Neural cell (in vitro differentiated cells): ENCODE results near the gene STMN3. TPM values are rescaled to one million over a fixed set of nuclear protein-coding genes. Genes with fewer than 3 reads are reported as not detected.

ENCODE experiments used
- H2AFZ ChIP-seq: fragments of 200-600, 300-800 bp; sonication (generic), shearing (Covaris generic); 2 replicates; pipeline ENCODE4 v1.6.0; 2014; ENCODE audit warnings: low read depth, mild to moderate bottlenecking, antibody characterized with exemption, low read length, moderate library complexity
- H3F3A ChIP-seq: fragments of 200-600 bp; shearing (Covaris generic); 2 replicates; pipeline ENCODE4 v1.6.1; 2016; ENCODE audit warnings: mild to moderate bottlenecking, moderate library complexity, mixed read lengths, antibody characterized with exemption, low read length; ENCODE audit not compliant: insufficient read depth, poor library complexity, severe bottlenecking
- H3K27ac ChIP-seq: fragments of 200-600, 300-800 bp; sonication (generic), shearing (Covaris generic); 2 replicates; pipeline ENCODE4 v1.5.1; 2014; ENCODE audit warnings: mild to moderate bottlenecking, low read length, moderate library complexity
- H3K27me3 ChIP-seq: fragments of 300-800, 200-600 bp; sonication (generic), shearing (Covaris generic); 2 replicates; pipeline ENCODE4 v1.6.0; 2014; ENCODE audit warnings: mild to moderate bottlenecking, low read depth, low read length, moderate library complexity; ENCODE audit not compliant: insufficient read depth
- H3K36me3 ChIP-seq: fragments of 300-800, 200-600 bp; sonication (generic), shearing (Covaris generic); 2 replicates; pipeline ENCODE4 v1.5.1; 2014; ENCODE audit warnings: mild to moderate bottlenecking, antibody characterized with exemption, low read length, moderate library complexity; ENCODE audit not compliant: insufficient read depth
- H3K4me2 ChIP-seq: fragments of 300-800, 200-600 bp; sonication (generic), shearing (Covaris generic); 2 replicates; pipeline ENCODE4 v1.6.0; 2014; ENCODE audit warnings: mild to moderate bottlenecking, low read length
- H3K4me3 ChIP-seq: fragments of 300-800, 200-600 bp; sonication (generic), shearing (Covaris generic); 2 replicates; pipeline ENCODE4 v1.5.1; 2014; ENCODE audit warnings: mild to moderate bottlenecking, low read length, moderate library complexity
- H3K79me2 ChIP-seq: fragments of 200-600 bp; shearing (Covaris generic); replicated peaks from 2 replicates; pipeline ENCODE4 v1.6.0; 2014; ENCODE audit warnings: mild to moderate bottlenecking, low read length, moderate library complexity; ENCODE audit not compliant: insufficient read depth
- H3K9ac ChIP-seq: fragments of 300-800, 200-600 bp; sonication (generic), shearing (Covaris generic); 2 replicates; pipeline ENCODE4 v1.6.1; 2016; ENCODE audit warnings: mild to moderate bottlenecking, low read length, mixed read lengths
- H3K9me2 ChIP-seq: fragments of 200-600 bp; shearing (Covaris generic); 2 replicates; pipeline ENCODE4 v1.6.1; 2016; ENCODE audit warnings: mild to moderate bottlenecking, low read length, mixed read lengths; ENCODE audit not compliant: insufficient read depth
- H3K9me3 ChIP-seq: fragments of 200-600, 300-800 bp; sonication (generic), shearing (Covaris generic); 2 replicates; pipeline ENCODE4 v1.6.1; 2016; ENCODE audit warnings: mild to moderate bottlenecking, mixed run types, low read length, moderate library complexity, mixed read lengths
- H4K20me1 ChIP-seq: fragments of 200-600 bp; shearing (Covaris generic); 2 replicates; pipeline ENCODE4 v1.6.1; 2016; ENCODE audit warnings: mild to moderate bottlenecking, mixed run types; ENCODE audit not compliant: insufficient read depth
- EP300 ChIP-seq: fragments of 450-650 bp; conservative IDR thresholded peaks from 2 replicates; pipeline ENCODE4 v1.6.1; 2014; ENCODE audit warnings: antibody characterized with exemption, mild to moderate bottlenecking, moderate library complexity; ENCODE audit not compliant: poor library complexity, severe bottlenecking
- EZH2 ChIP-seq: fragments of 200-600, 300-800 bp; shearing (Covaris generic), sonication (generic); IDR thresholded peaks from 2 replicates; pipeline ENCODE4 v1.6.1; 2014; ENCODE audit warnings: antibody characterized with exemption, low read length, borderline replicate concordance, mild to moderate bottlenecking; ENCODE audit not compliant: insufficient read depth, poor library complexity, severe bottlenecking
- MXI1 ChIP-seq: fragments of 450-650 bp; conservative IDR thresholded peaks from 2 replicates; pipeline ENCODE4 v1.6.1; 2014; ENCODE audit warnings: antibody characterized with exemption, mild to moderate bottlenecking; ENCODE audit not compliant: poor library complexity, severe bottlenecking
- POLR2AphosphoS5 ChIP-seq: IDR thresholded peaks from 2 replicates; pipeline ENCODE4 v1.6.1; 2012
- RAD21 ChIP-seq: fragments of 450-650 bp; conservative IDR thresholded peaks from 2 replicates; pipeline ENCODE4 v1.6.1; 2014; ENCODE audit warnings: antibody characterized with exemption, mild to moderate bottlenecking, moderate library complexity
- REST ChIP-seq: IDR thresholded peaks from 2 replicates; pipeline ENCODE4 v1.6.1; 2012; ENCODE audit warnings: borderline replicate concordance
- SMC3 ChIP-seq: fragments of 450-650 bp; conservative IDR thresholded peaks from 2 replicates; pipeline ENCODE4 v1.6.1; 2014; ENCODE audit warnings: antibody characterized with exemption, mild to moderate bottlenecking, moderate library complexity; ENCODE audit not compliant: poor library complexity
- TAF1 ChIP-seq: IDR thresholded peaks from 2 replicates; pipeline ENCODE4 v1.6.1; 2012; ENCODE audit warnings: low read depth
- polyA plus RNA-seq: library from polyadenylated mRNA; depleted of rRNA; stranded (reverse); fragments of >200 nt; gene quantifications from 2 replicates; pipeline ENCODE4 v1.2.3, GENCODE V29; 2014
- TF ChIP-seq, protein P1 (sequence below): fragments of 450-650 bp; IDR thresholded peaks from 2 replicates; pipeline ENCODE4 v1.5.1; 2014; ENCODE audit warnings: antibody characterized with exemption, mild to moderate bottlenecking, moderate library complexity; ENCODE audit not compliant: poor library complexity, severe bottlenecking

Gene STMN3
- polyA plus RNA-seq, 1 donor from 2014 or later: 268 TPM

DNA sequence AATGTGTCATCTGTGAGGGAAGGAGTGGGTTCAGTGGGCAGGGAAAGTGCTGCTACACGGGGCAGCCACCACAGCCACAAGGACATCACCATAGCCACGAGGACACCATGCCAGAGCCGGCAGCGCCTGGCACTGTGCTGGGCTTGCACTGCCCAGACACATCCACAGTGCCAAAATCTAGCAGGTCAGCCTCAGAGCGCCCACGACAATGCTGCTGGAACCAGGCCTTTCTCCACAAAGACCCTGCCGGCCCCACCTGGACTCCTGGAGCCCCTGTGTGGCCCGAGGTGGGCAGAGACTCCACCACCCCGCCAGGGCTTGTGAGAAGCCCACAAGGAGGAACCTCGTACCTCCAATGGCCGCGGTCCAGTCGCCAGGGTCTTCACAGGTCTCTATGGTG, 60.6 kb downstream of the STMN3 start:
- no peaks in the 10 kb centered on the region for H3K9me2 ChIP-seq
- H3K27me3 ChIP-seq: no peaks in the 10 kb centered on the region
- H3K9ac ChIP-seq: no peak overlapping the region
- H4K20me1 ChIP-seq: no peaks in the 10 kb centered on the region
- no peaks in the 10 kb centered on the region for H3K36me3 ChIP-seq
- no peak overlapping the region for H3K4me3 ChIP-seq
- H3K9me3 ChIP-seq: no peaks in the 10 kb centered on the region
- H3F3A ChIP-seq: no peaks in the 10 kb centered on the region
- no peak for TF ChIP-seq RAD21
- no peak for TF ChIP-seq SMC3
- TF ChIP-seq EZH2: no peak
- no peak for TF ChIP-seq POLR2AphosphoS5
- TF ChIP-seq TAF1: no peak
- TF ChIP-seq EP300: no peak
- TF ChIP-seq, protein P1, sequence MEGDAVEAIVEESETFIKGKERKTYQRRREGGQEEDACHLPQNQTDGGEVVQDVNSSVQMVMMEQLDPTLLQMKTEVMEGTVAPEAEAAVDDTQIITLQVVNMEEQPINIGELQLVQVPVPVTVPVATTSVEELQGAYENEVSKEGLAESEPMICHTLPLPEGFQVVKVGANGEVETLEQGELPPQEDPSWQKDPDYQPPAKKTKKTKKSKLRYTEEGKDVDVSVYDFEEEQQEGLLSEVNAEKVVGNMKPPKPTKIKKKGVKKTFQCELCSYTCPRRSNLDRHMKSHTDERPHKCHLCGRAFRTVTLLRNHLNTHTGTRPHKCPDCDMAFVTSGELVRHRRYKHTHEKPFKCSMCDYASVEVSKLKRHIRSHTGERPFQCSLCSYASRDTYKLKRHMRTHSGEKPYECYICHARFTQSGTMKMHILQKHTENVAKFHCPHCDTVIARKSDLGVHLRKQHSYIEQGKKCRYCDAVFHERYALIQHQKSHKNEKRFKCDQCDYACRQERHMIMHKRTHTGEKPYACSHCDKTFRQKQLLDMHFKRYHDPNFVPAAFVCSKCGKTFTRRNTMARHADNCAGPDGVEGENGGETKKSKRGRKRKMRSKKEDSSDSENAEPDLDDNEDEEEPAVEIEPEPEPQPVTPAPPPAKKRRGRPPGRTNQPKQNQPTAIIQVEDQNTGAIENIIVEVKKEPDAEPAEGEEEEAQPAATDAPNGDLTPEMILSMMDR: no peak
- TF ChIP-seq REST: no peak
- no peak for TF ChIP-seq MXI1
- H3K4me2 ChIP-seq: no peak overlapping the region
- H2AFZ ChIP-seq: no peak overlapping the region
- H3K79me2 ChIP-seq: no peaks in the 10 kb centered on the region
- no peak overlapping the region for H3K27ac ChIP-seq

- no peak overlapping the region for H3K4me2 ChIP-seq
- no peaks in the 10 kb centered on the region for H4K20me1 ChIP-seq
- H3K27ac ChIP-seq: no peak overlapping the region
- H3K79me2 ChIP-seq: no peaks in the 10 kb centered on the region
- H3F3A ChIP-seq: no peaks in the 10 kb centered on the region
- H2AFZ ChIP-seq: no peak overlapping the region
- no peak overlapping the region for H3K9ac ChIP-seq
- TF ChIP-seq SMC3: no peak
- no peaks in the 10 kb centered on the region for H3K9me3 ChIP-seq
- H3K36me3 ChIP-seq: no peaks in the 10 kb centered on the region
- no peaks in the 10 kb centered on the region for H3K9me2 ChIP-seq
- H3K27me3 ChIP-seq: no peaks in the 10 kb centered on the region
- no peak overlapping the region for H3K4me3 ChIP-seq
Measured at GRCh38 chr20:63591786-63592355, 61.4 kb downstream of the STMN3 start.

GRCh38 chr20:63591147-63591533, 62.1 kb downstream of the STMN3 start:
- Histone ChIP-seq H3K9me3 (no peaks in the 10 kb centered on the region), H3K27me3 (no peaks in the 10 kb centered on the region), H3K4me3 (no peak overlapping the region), H3K36me3 (no peaks in the 10 kb centered on the region), H3K27ac (no peak overlapping the region), H2AFZ (no peak overlapping the region), H3K9me2 (no peaks in the 10 kb centered on the region), H4K20me1 (no peaks in the 10 kb centered on the region), H3K9ac (no peak overlapping the region), H3K4me2 (no peak overlapping the region), H3K79me2 (no peaks in the 10 kb centered on the region), H3F3A (no peaks in the 10 kb centered on the region)
- TF ChIP-seq TAF1: no peak
- TF ChIP-seq POLR2AphosphoS5: no peak
- no peak for TF ChIP-seq EZH2
- TF ChIP-seq, protein P1: no peak
- no peak for TF ChIP-seq MXI1
- TF ChIP-seq SMC3: no peak
- no peak for TF ChIP-seq REST
- no peak for TF ChIP-seq RAD21
